D721Med (cell line): ENCODE measurements around the gene UCHL3.

Experiments
- DNase-seq: peaks from one replicate; pipeline ENCODE4 v3.0.0; 2011; ENCODE audit warnings: low spot score; ENCODE audit not compliant: insufficient read length
- FAIRE-seq: peaks from 2 replicates; lab custom pipeline; 2011; peaks lifted over from hg19 to GRCh38; lab: Jason Lieb, UNC
- TF ChIP-seq, protein P1 (sequence below): IDR thresholded peaks from 2 replicates; pipeline ENCODE4 v1.5.1; 2012; ENCODE audit warnings: mild to moderate bottlenecking, control low read depth; ENCODE audit not compliant: insufficient read depth; ENCODE audit errors: missing control alignments

UCHL3 gene

GRCh38 chr13:75636436-75637180 lies 87.0 kb downstream of the UCHL3 start:
- DNase-seq = no peak
- no peak for FAIRE-seq
- TF ChIP-seq, protein P1, sequence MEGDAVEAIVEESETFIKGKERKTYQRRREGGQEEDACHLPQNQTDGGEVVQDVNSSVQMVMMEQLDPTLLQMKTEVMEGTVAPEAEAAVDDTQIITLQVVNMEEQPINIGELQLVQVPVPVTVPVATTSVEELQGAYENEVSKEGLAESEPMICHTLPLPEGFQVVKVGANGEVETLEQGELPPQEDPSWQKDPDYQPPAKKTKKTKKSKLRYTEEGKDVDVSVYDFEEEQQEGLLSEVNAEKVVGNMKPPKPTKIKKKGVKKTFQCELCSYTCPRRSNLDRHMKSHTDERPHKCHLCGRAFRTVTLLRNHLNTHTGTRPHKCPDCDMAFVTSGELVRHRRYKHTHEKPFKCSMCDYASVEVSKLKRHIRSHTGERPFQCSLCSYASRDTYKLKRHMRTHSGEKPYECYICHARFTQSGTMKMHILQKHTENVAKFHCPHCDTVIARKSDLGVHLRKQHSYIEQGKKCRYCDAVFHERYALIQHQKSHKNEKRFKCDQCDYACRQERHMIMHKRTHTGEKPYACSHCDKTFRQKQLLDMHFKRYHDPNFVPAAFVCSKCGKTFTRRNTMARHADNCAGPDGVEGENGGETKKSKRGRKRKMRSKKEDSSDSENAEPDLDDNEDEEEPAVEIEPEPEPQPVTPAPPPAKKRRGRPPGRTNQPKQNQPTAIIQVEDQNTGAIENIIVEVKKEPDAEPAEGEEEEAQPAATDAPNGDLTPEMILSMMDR = no peak

DNA sequence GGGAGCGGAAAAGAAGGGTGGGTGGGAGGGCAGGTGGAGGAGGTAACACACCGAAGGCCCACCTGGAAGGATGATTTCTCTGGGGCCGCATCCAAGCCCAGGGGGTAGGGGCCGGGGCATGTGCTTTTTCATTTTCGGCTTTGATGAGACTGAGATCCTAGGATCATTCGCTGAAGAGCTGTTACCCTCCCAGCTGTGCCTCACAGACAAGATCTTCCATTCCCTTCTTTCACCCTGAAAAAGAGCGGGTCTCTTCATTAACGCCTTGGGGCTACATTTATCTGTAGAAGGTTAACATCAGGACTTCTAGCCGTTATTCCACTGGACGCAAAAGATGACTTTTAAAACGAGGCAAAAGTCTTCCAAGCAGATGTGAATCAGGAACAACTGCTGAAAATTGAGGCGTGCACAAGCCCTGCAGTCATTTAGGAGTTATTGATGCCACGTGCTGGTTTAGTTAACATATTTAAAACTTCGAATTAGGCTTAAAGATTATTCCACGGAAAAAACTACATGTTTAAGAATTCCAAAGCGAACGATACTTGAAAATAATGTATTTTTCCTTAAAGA lies 87.7 kb downstream of the UCHL3 start:
- DNase-seq (no peak), FAIRE-seq (no peak)
- TF ChIP-seq, protein P1 = no peak

DNA sequence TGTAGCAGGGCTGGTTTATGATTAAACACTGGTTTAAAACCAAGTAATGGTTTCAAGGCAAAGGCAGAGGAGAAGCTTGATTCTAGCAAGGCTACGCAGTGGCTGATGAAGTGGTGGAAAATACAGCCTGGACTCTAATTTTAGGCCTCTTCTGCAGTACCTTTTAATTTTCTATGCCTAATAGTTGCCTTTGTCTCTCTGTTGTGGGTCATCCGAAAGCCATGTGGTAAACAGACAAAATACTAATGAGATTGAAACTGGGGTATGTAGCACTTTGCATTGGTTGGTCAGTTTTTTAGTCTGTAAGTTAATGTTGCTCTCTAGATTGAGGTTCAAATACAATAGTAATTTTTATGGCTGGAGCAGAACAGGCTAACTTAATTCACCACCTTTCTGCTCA lies 89.9 kb downstream of the UCHL3 start:
- no peak for DNase-seq
- TF ChIP-seq, protein P1 = no peak
- no peak for FAIRE-seq

DNA sequence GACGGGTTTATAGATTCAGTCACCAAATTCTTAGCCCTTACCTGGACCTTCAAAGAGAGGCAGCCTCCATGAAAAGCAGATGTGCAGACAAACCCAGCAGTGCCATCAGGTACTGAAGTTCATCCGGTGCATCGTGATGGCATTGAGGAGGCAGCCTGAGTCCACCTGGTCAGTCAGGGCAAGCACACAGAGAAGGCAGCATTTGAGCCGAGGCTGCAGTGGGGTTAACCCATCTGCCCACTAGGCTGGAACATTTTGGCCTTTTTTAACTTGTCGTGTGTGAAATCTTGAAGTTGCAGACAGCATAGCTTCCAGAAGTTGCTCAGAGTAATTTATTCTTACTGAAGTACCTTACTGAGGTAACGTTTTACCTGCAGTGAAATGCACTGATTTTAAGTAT lies 91.4 kb downstream of the UCHL3 start:
- FAIRE-seq (no peak), DNase-seq (no peak)
- TF ChIP-seq, protein P1 = no peak

- FAIRE-seq (no peak), DNase-seq (no peak)
- TF ChIP-seq, protein P1 = no peak
Observed at GRCh38 chr13:75643182-75643581, 93.6 kb downstream of the UCHL3 start.

DNA sequence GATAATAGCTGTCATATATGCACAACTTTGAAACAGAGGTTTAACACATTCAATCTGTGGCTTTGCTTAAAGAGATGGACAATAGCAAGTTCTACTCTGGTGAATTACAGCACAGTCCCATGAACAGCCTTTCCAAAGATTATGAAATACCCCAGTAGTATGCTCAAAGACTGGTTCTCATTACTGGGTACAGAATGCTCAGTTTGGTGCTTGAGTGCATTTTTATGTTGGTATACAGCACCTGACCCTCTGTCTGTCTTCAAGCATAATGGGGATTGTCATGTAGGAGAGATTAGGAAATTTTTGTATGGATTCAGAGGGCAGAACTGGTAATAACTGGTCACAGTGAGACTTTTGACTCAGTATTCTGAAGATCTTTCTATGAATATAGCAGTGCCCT lies 94.1 kb downstream of the UCHL3 start:
- FAIRE-seq (no peak), DNase-seq (no peak)
- TF ChIP-seq, protein P1 = no peak

GRCh38 chr13:75645141-75645540 lies 95.5 kb downstream of the UCHL3 start:
- TF ChIP-seq, protein P1 = no peak
- FAIRE-seq (no peak), DNase-seq (no peak)
